Dendritic cell treated with granulocyte-macrophage colony-stimulating factor and Interleukin-4, amounts not matched to agents 40 ng/mL and 50 ng/mL, for 4 days (primary cell): Measurements from ENCODE around the gene CORO1C.
A peak's percentile ranks its signal among the peaks of the same experiment; 100 is the strongest.

ENCODE experiments used
- H3K27ac Mint-ChIP-seq: one replicate; pipeline ENCODE4 v1.8.0; 2022; ENCODE audit warnings: mild to moderate bottlenecking, mixed read lengths
- H3K27me3 Mint-ChIP-seq: one replicate; pipeline ENCODE4 v1.8.0; 2022; ENCODE audit warnings: mild to moderate bottlenecking, mixed read lengths
- H3K36me3 Mint-ChIP-seq: one replicate; pipeline ENCODE4 v1.8.0; 2022; ENCODE audit warnings: low read depth, mixed read lengths
- H3K4me1 Mint-ChIP-seq: one replicate; pipeline ENCODE4 v1.8.0; 2022; ENCODE audit warnings: low read depth, mixed read lengths
- H3K4me3 Mint-ChIP-seq: one replicate; pipeline ENCODE4 v1.8.0; 2022; ENCODE audit warnings: mild to moderate bottlenecking, moderate library complexity, mixed read lengths
- H3K9me3 Mint-ChIP-seq: one replicate; pipeline ENCODE4 v1.8.0; 2022; ENCODE audit warnings: mixed read lengths
- intact Hi-C: fragments of 100-400 bp; cut with micrococcal nuclease; formaldehyde crosslinking; loops from one replicate; pipeline ENCODE4 v1.15.0; 2022

CORO1C gene

GRCh38 chr12:108614639-108615038 is 116.7 kb downstream of the CORO1C start:
- Mint-ChIP-seq H3K4me3 (no peak overlapping the region), H3K36me3 (peaks cover 25% of the 10 kb centered on the region), H3K27me3 (peaks cover 9% of the 10 kb centered on the region), H3K27ac (peak overlapping the region; percentile 57), H3K4me1 (peaks cover 59% of the 10 kb centered on the region), H3K9me3 (peaks cover 10% of the 10 kb centered on the region)
- intact Hi-C loops = loop anchor here (10.0 kb wide), 1 partner anchor 480 kb away; the partner anchor contains the start of genes ALKBH2 and UNG

GRCh38 chr12:108614041-108614440 is 117.3 kb downstream of the CORO1C start:
- Mint-ChIP-seq H3K4me3 (no peak overlapping the region), H3K27me3 (peaks cover 15% of the 10 kb centered on the region), H3K4me1 (peaks cover 54% of the 10 kb centered on the region), H3K9me3 (peaks cover 10% of the 10 kb centered on the region), H3K27ac (peak overlapping the region; percentile 57), H3K36me3 (peaks cover 20% of the 10 kb centered on the region)
- intact Hi-C loops = loop anchor here (10.0 kb wide), 1 partner anchor 481 kb away; the partner anchor contains the start of genes ALKBH2 and UNG

GRCh38 chr12:108613548-108613947 is 117.8 kb downstream of the CORO1C start:
- H3K4me1 Mint-ChIP-seq = peaks cover 50% of the 10 kb centered on the region
- no peak overlapping the region for H3K4me3 Mint-ChIP-seq
- H3K9me3 Mint-ChIP-seq = peaks cover 10% of the 10 kb centered on the region
- peaks cover 18% of the 10 kb centered on the region for H3K27me3 Mint-ChIP-seq
- H3K36me3 Mint-ChIP-seq = peaks cover 20% of the 10 kb centered on the region
- H3K27ac Mint-ChIP-seq = peak overlapping the region; percentile 57
- intact Hi-C loops = loop anchor here (10.0 kb wide), 1 partner anchor 481 kb away; the partner anchor contains the start of genes ALKBH2 and UNG

- intact Hi-C loops = loop anchor here (1.0 to 10.0 kb wide), 2 partner anchors 190 to 482 kb away; partner anchors contain the start of genes ALKBH2 and UNG
- peaks cover 43% of the 10 kb centered on the region for H3K4me1 Mint-ChIP-seq
- H3K27ac Mint-ChIP-seq = peak overlapping the region; percentile 57
- H3K27me3 Mint-ChIP-seq = peaks cover 20% of the 10 kb centered on the region
- peaks cover 20% of the 10 kb centered on the region for H3K36me3 Mint-ChIP-seq
- H3K4me3 Mint-ChIP-seq = no peak overlapping the region
- H3K9me3 Mint-ChIP-seq = peaks cover 10% of the 10 kb centered on the region
Measured at GRCh38 chr12:108612788-108613282, 118.5 kb downstream of the CORO1C start.

- no peak overlapping the region for H3K4me3 Mint-ChIP-seq
- H3K9me3 Mint-ChIP-seq = peaks cover 10% of the 10 kb centered on the region
- H3K27ac Mint-ChIP-seq = no peak overlapping the region
- intact Hi-C loops = loop anchor here (1.0 to 10.0 kb wide), 2 partner anchors 191 to 483 kb away; partner anchors contain the start of genes ALKBH2 and UNG
- peaks cover 34% of the 10 kb centered on the region for H3K4me1 Mint-ChIP-seq
- H3K36me3 Mint-ChIP-seq = peaks cover 11% of the 10 kb centered on the region
- H3K27me3 Mint-ChIP-seq = peaks cover 23% of the 10 kb centered on the region
Measured at GRCh38 chr12:108611884-108612415, 119.4 kb downstream of the CORO1C start.

- intact Hi-C loops = loop anchor here (10.0 kb wide), 1 partner anchor 484 kb away; the partner anchor contains the start of genes ALKBH2 and UNG
- peaks cover 2% of the 10 kb centered on the region for H3K36me3 Mint-ChIP-seq
Measured at GRCh38 chr12:108610856-108611605, 120.3 kb downstream of the CORO1C start.

GRCh38 chr12:108610336-108610815 is 120.9 kb downstream of the CORO1C start:
- H3K9me3 Mint-ChIP-seq = no peaks in the 10 kb centered on the region
- no peaks in the 10 kb centered on the region for H3K36me3 Mint-ChIP-seq
- H3K4me3 Mint-ChIP-seq = no peak overlapping the region
- intact Hi-C loops = loop anchor here (10.0 kb wide), 1 partner anchor 484 kb away; the partner anchor contains the start of genes ALKBH2 and UNG
- H3K4me1 Mint-ChIP-seq = peaks cover 28% of the 10 kb centered on the region
- no peak overlapping the region for H3K27ac Mint-ChIP-seq
- H3K27me3 Mint-ChIP-seq = peaks cover 23% of the 10 kb centered on the region

More at GRCh38 chr12:108610856-108611605, 120.3 kb downstream of the CORO1C start:
- peaks cover 3% of the 10 kb centered on the region for H3K9me3 Mint-ChIP-seq
- H3K4me3 Mint-ChIP-seq = no peak overlapping the region
- peaks cover 23% of the 10 kb centered on the region for H3K27me3 Mint-ChIP-seq
- no peak overlapping the region for H3K27ac Mint-ChIP-seq
- peaks cover 25% of the 10 kb centered on the region for H3K4me1 Mint-ChIP-seq

- Mint-ChIP-seq H3K4me3 (no peak overlapping the region), H3K9me3 (no peaks in the 10 kb centered on the region), H3K36me3 (no peaks in the 10 kb centered on the region), H3K27me3 (peaks cover 24% of the 10 kb centered on the region), H3K4me1 (peaks cover 24% of the 10 kb centered on the region), H3K27ac (no peak overlapping the region)
- intact Hi-C loops = loop anchor here (10.0 kb wide), 1 partner anchor 485 kb away; the partner anchor contains the start of genes ALKBH2 and UNG
Measured at GRCh38 chr12:108609537-108610335, 121.6 kb downstream of the CORO1C start.

GRCh38 chr12:108608616-108609015 is 122.7 kb downstream of the CORO1C start:
- intact Hi-C loops = no loop called here
- Mint-ChIP-seq H3K9me3 (no peaks in the 10 kb centered on the region), H3K27ac (no peak overlapping the region), H3K36me3 (no peaks in the 10 kb centered on the region), H3K4me1 (peaks cover 13% of the 10 kb centered on the region), H3K27me3 (peaks cover 25% of the 10 kb centered on the region), H3K4me3 (no peak overlapping the region)

GRCh38 chr12:108607981-108608600 is 123.2 kb downstream of the CORO1C start:
- no peak overlapping the region for H3K27ac Mint-ChIP-seq
- H3K9me3 Mint-ChIP-seq = no peaks in the 10 kb centered on the region

GRCh38 chr12:108606492-108606891 is 124.8 kb downstream of the CORO1C start:
- H3K4me1 Mint-ChIP-seq = peaks cover 4% of the 10 kb centered on the region
- no peak overlapping the region for H3K27ac Mint-ChIP-seq

More at GRCh38 chr12:108607981-108608600, 123.2 kb downstream of the CORO1C start:
- peaks cover 25% of the 10 kb centered on the region for H3K27me3 Mint-ChIP-seq
- H3K36me3 Mint-ChIP-seq = no peaks in the 10 kb centered on the region
- intact Hi-C loops = no loop called here
- peaks cover 8% of the 10 kb centered on the region for H3K4me1 Mint-ChIP-seq
- no peak overlapping the region for H3K4me3 Mint-ChIP-seq

GRCh38 chr12:108605690-108606406 is 125.5 kb downstream of the CORO1C start:
- Mint-ChIP-seq H3K9me3 (no peaks in the 10 kb centered on the region), H3K36me3 (no peaks in the 10 kb centered on the region), H3K4me1 (peaks cover 4% of the 10 kb centered on the region), H3K27ac (no peak overlapping the region), H3K4me3 (no peak overlapping the region), H3K27me3 (peaks cover 25% of the 10 kb centered on the region)
- intact Hi-C loops = no loop called here

More at GRCh38 chr12:108606492-108606891, 124.8 kb downstream of the CORO1C start:
- Mint-ChIP-seq H3K27me3 (peaks cover 25% of the 10 kb centered on the region), H3K9me3 (no peaks in the 10 kb centered on the region), H3K36me3 (no peaks in the 10 kb centered on the region), H3K4me3 (no peak overlapping the region)
- intact Hi-C loops = no loop called here
